ENCODE data around the gene SORT1. TPM values are rescaled to one million over a fixed set of nuclear protein-coding genes. Genes with fewer than 3 reads are reported as not detected.

SORT1 gene
- total RNA-seq, 1 donor from 2014 or later: 7.7 TPM

DNA sequence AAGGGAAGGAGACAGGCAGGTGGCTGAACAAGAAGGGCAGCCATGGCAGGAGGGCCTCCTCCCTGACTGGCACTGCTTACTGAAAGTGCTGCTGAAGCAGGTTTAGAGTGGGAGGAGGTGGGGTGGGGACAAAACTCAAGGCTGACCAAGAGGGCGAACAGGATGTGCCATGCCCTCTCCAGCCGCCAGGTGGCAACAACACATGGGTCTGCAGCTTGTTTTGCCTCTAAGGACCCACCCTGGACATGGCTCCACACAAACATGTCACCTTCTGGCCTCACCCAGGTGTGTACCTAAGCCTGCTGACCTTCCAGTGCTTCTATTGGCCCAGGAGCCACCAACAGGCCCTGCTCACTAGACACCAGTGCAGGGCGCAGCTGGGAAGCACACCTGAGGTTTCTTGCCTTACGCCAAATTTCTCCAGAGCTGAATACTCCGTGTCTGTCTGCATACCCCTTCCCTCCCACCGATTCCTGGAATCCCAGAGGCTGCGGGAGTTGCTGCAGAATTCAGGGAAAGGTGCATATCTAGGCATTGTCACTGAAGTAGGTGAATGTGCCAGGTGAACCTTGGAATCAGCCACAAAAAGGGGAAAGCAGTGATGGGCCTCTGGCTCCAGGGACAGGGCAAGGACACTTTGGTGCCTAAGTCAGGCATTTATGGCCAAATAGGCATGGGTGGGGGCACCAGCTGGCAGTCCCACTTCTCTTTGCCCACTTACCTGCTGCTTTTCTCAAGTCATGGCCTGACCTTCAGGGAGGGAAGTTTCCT, 120.1 kb downstream of the SORT1 start:
- intact Hi-C loops (cut with micrococcal nuclease): loop anchor here (1.0 kb wide), 2 partner anchors 122 to 255 kb away; no protein-coding TSS in a partner anchor

DNA sequence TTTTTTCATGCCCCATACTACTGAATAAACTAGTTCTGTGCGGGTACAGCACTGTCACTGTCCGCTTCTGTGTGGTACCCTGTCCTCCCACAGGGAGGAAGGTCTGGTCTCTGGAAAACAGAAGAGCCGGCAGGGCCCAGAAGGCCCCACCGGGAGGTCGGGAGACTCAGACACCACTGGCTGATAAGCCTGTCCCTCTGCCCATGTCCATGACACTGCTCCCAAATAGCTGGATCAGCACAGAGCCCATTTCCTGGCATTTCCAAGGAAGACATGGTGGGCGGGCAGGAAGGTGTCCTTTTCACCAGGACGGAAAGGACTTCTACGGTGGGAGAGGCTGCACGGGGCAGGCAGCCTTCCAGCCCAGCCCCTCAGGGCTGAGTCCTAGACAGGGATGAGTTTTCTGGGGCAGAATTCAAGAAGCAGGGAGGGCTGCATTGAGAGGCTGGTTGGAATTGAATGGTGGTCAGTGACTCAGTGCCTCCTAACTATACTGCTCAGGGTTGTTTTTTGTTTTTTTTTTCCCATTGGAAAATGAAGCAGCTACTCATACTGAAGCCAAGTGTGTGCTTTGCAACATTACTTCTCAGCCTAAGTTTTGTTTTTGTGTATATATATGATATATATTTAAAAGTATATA, 121.9 kb downstream of the SORT1 start:
- intact Hi-C loops (cut with micrococcal nuclease): no loop called here

- intact Hi-C loops (cut with micrococcal nuclease): no loop called here
Observed at GRCh38 chr1:109274533-109275476, 122.9 kb downstream of the SORT1 start.

DNA sequence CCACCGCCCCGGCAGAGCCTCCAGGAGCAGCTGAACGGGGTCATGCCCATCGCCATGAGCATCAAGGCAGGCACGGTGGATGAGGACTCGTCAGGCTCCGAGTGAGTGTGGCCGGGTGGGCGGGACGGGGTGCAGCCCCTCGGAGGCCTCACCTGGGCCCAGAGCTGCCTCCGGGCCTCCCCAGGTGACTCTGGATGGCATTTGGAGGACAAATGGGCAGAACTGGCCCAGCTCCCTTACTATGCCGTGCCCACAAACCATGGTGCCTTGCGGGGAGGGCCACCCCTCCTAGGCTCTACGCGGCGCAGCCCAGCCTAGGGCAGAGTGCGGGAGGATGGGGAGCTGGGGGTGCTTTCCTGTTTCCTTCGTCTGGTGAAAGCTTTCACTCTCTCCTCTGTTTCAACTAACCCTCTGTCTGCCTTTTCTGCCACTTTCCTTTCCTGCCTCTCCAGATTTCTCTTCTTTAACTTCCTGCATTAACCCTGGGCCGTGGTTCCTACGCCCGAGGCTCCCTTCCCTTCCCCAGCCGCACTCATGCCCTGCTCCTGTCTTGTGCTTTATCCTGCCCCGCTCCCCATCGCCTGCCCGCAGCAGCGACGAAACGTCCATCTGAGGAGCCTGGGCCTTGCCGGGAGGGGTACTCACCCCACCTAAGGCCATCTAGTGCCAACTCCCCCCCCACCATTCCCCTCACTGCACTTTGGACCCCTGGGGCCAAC, 124.0 kb downstream of the SORT1 start:
- intact Hi-C loops (cut with micrococcal nuclease): no loop called here

GRCh38 chr1:109272831-109273547, 124.7 kb downstream of the SORT1 start:
- intact Hi-C loops (cut with micrococcal nuclease): no loop called here

- intact Hi-C loops (cut with micrococcal nuclease): no loop called here
Observed at GRCh38 chr1:109272021-109272799, 125.5 kb downstream of the SORT1 start.

- intact Hi-C loops (cut with micrococcal nuclease): no loop called here
Observed at GRCh38 chr1:109271458-109271857, 126.3 kb downstream of the SORT1 start.

DNA sequence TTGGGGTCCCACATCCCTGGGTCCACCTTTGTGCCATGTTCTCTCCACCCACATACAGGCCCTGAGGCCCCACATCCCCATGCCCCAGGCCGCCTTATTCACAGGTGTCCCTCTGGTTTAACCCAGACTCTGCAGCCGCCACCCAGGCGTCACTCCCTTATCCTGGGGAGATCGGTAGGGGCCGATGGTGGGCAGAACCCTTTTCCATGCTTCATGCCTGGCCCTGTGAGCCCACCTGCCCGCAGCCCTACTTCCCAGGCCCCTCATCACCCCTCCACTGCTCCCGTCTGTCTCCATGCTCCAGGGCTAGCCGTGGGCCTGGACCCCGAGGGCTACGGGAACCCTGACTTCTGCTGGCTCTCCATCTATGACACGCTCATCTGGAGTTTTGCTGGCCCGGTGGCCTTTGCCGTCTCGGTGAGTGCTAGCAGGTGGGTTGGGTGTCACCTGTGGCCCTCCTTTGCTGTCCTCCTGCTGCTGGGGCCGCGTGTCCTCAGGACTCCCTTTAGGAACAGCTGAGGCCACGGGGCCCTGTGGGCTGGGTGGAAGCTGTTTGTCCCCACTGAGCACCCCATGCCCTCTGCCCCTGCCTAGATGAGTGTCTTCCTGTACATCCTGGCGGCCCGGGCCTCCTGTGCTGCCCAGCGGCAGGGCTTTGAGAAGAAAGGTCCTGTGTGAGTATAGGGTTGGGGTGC, 126.9 kb downstream of the SORT1 start:
- intact Hi-C loops (cut with micrococcal nuclease): no loop called here

DNA sequence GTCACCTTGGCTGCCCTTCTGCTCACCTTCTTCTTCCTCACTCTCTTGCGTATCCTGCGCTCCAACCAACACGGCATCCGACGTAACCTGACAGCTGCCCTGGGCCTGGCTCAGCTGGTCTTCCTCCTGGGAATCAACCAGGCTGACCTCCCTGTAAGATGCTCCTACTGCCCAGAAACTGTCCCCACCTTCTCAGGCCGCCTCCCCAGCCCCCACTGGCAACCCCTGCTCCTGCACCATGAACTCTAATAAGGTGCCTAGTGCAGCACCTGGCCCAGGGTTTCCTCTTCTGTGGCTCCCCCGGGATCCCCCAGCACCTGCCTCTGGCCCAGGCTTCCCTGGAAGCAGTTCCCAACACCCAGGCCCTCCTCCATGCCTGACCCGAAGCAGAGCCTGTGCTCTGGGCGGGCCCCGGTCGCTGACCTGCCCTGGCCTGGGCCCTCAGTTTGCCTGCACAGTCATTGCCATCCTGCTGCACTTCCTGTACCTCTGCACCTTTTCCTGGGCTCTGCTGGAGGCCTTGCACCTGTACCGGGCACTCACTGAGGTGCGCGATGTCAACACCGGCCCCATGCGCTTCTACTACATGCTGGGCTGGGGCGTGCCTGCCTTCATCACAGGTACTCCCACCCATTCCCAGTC, 127.6 kb downstream of the SORT1 start:
- intact Hi-C loops (cut with micrococcal nuclease): no loop called here

- intact Hi-C loops (cut with micrococcal nuclease): no loop called here
Observed at GRCh38 chr1:109269212-109269980, 128.3 kb downstream of the SORT1 start.

- intact Hi-C loops (cut with micrococcal nuclease): no loop called here
Observed at GRCh38 chr1:109268431-109269211, 129.1 kb downstream of the SORT1 start.

GRCh38 chr1:109267743-109268300, 129.9 kb downstream of the SORT1 start:
- intact Hi-C loops (cut with micrococcal nuclease): no loop called here

DNA sequence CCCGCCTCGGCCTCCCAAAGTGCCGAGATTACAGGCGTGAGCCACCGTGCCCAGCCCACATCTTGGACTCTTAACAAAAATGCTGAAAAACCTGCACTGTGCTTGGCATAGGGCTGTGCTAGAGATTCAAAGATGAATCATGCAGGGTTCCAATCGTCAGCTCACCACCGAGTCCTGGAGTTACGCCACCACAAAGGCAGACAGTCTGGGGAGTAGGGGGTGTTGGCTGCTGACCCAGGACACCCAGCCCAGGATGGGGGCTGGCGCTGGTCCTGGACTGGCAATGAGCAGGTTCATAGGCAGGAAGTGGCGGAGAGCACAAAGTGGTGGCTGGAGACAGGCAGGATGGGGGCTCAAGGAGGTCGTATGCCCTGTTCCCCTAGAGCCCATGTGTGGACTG, 130.8 kb downstream of the SORT1 start:
- intact Hi-C loops (cut with micrococcal nuclease): no loop called here

DNA sequence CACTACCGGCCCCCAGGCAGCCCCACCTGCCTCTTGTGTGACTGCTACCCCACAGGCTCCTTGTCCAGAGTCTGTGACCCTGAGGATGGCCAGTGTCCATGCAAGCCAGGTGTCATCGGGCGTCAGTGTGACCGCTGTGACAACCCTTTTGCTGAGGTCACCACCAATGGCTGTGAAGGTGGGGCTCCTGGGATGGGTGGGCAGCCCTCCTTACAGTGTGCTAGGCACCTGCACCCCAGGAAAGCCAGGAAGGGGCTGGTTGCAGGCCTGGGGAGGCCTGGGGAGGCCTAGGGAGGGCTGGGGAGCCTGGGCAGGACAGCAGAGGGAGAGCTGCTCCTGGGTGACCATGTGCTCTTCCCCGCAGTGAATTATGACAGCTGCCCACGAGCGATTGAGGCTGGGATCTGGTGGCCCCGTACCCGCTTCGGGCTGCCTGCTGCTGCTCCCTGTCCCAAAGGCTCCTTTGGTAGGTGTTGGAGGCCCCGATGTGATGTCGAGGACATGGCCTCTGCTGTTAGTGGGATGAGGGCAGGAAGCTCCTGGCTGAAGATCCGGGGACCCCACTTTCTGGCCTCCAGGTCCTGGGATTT, 131.9 kb downstream of the SORT1 start:
- intact Hi-C loops (cut with micrococcal nuclease): no loop called here

DNA sequence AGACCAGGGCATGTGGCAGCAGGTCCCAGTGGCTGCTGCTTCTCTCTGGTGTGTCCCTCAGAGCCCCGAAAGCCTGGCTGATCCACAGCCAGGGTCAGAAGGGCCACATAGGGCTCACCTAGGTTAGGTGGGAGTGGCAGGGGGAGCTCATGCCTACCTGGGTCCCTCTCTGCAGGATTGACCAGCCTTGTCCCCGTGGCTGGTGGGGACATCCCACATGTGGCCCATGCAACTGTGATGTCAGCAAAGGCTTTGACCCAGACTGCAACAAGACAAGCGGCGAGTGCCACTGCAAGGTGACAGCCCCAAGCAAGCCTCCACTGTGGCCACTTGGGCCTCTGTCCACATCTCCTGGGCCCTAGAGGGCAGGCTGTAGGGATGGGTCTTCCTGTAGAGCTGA, 132.7 kb downstream of the SORT1 start:
- intact Hi-C loops (cut with micrococcal nuclease): no loop called here

DNA sequence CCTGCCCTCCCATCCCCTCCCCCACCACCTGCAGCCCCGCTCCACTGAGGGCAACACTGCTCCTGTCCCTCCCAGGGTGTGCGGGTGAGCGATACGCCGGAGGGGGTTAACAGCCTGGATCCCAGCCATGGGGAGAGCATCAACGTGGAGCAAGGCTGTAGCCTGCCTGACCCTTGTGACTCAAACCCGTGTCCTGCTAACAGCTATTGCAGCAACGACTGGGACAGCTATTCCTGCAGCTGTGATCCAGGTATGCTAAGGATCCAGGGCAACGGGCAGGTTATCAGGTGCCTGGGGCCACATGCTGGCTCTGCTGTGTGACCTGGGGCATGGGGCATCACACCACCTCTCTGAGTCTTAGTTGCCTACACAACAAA, 133.4 kb downstream of the SORT1 start:
- intact Hi-C loops (cut with micrococcal nuclease): loop anchor here (5.0 kb wide), 1 partner anchor 228 kb away; the partner anchor contains the start of gene CYB561D1
